ENCODE measurements around the gene IFI44L.

The IFI44L gene

GRCh38 chr1:78645723-78646122 lies 25.5 kb downstream of the IFI44L start:
- no peak for DNase-seq

GRCh38 chr1:78647238-78647637 lies 27.0 kb downstream of the IFI44L start:
- no peak for DNase-seq

GRCh38 chr1:78649628-78650027 lies 29.4 kb downstream of the IFI44L start, which contains the start of gene IFI44:
Gene IFI44 (plus strand): TSS chr1:78649831. CDS start chr1:78650196, 365 bp downstream.
- DNase-seq, result peak; percentile 36

GRCh38 chr1:78650114-78650660 lies 29.9 kb downstream of the IFI44L start:
- DNase-seq, result no peak

- DNase-seq, result no peak
Observed at GRCh38 chr1:78651241-78651640, 31.0 kb downstream of the IFI44L start.

- DNase-seq, result no peak
Observed at GRCh38 chr1:78652019-78652560, 31.8 kb downstream of the IFI44L start.

GRCh38 chr1:78658901-78659300 lies 38.7 kb downstream of the IFI44L start:
- DNase-seq, result no peak

GRCh38 chr1:78663923-78664322 lies 43.7 kb downstream of the IFI44L start:
- DNase-seq, result no peak

- no peak for DNase-seq
Observed at GRCh38 chr1:78664763-78665162, 44.5 kb downstream of the IFI44L start.

GRCh38 chr1:78665809-78666208 lies 45.6 kb downstream of the IFI44L start:
- no peak for DNase-seq

- no peak for DNase-seq
Observed at GRCh38 chr1:78667939-78668338, 47.7 kb downstream of the IFI44L start.

GRCh38 chr1:78668427-78668826 lies 48.2 kb downstream of the IFI44L start:
- no peak for DNase-seq

- no peak for DNase-seq
Observed at GRCh38 chr1:78672428-78672827, 52.2 kb downstream of the IFI44L start.

GRCh38 chr1:78673120-78673519 lies 52.9 kb downstream of the IFI44L start:
- peak; percentile 12 for DNase-seq

- peak; percentile 63 for DNase-seq
Observed at GRCh38 chr1:78676347-78676982, 56.2 kb downstream of the IFI44L start.

GRCh38 chr1:78676993-78677392 lies 56.7 kb downstream of the IFI44L start:
- DNase-seq, result no peak

GRCh38 chr1:78677788-78678187 lies 57.5 kb downstream of the IFI44L start:
- DNase-seq, result no peak

- no peak for DNase-seq
Observed at GRCh38 chr1:78678324-78678723, 58.1 kb downstream of the IFI44L start.

- no peak for DNase-seq
Observed at GRCh38 chr1:78681265-78681664, 61.0 kb downstream of the IFI44L start.

- DNase-seq, result no peak
Observed at GRCh38 chr1:78682496-78682895, 62.2 kb downstream of the IFI44L start.

- DNase-seq, result no peak
Observed at GRCh38 chr1:78683079-78683478, 62.8 kb downstream of the IFI44L start.

GRCh38 chr1:78687315-78687714 lies 67.1 kb downstream of the IFI44L start:
- no peak for DNase-seq

GRCh38 chr1:78687914-78688313 lies 67.7 kb downstream of the IFI44L start:
- DNase-seq, result no peak

- DNase-seq, result no peak
Observed at GRCh38 chr1:78688697-78689096, 68.4 kb downstream of the IFI44L start.

GRCh38 chr1:78690516-78690915 lies 70.3 kb downstream of the IFI44L start:
- DNase-seq, result no peak
